Measurements from ENCODE around the gene CTCF.

Gene CTCF

DNA sequence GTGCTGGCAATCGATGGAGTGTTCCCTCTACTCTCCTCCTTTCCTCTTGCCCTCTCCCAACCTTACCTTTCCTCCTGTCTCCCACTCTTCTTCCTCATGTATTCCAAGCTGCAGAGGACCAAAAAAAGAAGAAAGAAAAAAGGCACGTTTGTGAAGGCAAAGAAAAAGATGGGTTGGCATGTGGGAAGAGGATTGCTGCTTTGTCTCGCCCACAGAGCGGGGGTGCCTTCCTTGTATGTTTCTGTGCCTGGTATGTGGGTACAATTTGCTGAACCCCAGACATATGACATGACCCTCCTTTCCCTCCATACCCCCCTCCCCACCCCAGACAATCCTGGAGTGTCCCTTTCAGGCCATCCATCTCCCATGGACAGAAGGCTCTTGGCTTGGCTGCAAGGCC lies 13.1 kb upstream of the CTCF start:
- DNase-seq, result no peak

DNA sequence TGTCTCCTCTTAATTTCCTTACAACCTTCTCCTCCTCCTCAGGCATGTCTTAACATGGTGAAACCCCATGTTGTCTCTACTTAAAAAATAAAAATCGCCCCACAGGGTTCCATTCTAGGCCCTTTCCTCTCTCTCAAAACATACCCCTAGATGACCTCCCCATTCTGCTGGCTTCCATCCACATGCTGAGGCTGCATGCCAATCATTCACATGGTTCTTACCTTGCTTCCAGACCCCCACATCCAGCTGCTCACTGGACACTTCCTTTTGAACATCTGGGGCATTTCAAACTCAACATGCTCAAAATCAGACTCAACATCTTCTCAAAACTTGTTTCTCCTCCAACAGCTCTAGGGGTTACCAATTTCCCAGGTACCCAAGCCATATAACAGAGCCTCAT lies 12.4 kb upstream of the CTCF start:
- no peak for DNase-seq

DNA sequence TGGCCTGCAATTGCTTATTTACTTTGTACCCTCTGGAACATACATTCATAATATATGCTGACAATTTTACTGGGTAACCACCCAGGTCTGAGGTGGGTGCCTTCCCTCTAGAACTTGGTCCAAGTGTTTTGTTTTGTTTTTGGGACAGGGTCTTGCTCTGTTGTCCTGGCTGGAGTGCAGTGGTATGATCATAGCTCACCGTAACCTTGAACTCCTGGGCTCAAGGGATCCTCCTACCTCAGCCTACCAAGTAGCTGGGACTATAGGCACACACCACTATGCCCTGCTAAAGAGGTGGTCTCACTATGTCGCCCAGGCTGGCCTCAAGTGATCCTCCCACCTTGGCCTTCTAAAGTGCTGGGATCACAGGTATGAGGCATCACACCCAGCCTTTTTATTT lies 11.2 kb upstream of the CTCF start:
- DNase-seq, result no peak

DNA sequence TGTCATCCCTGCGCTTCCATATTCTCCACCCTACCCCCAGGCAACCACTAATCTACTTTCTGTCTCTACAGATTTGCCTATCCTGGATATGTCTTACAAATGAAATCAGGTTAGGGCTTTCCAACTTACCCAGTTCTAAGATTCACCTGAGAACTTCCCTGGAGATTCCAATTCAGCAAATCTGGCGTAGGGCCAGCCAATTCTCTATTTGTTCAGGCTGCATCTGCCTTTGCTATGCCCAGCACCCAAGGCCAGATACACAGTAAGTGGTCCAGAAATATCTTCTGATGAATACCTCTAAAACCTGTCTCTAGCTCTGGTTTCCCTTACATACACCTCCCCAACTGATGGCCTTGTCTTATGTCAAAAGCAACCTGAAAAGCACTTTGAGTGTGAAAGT lies 10.4 kb upstream of the CTCF start:
- DNase-seq, result no peak

DNA sequence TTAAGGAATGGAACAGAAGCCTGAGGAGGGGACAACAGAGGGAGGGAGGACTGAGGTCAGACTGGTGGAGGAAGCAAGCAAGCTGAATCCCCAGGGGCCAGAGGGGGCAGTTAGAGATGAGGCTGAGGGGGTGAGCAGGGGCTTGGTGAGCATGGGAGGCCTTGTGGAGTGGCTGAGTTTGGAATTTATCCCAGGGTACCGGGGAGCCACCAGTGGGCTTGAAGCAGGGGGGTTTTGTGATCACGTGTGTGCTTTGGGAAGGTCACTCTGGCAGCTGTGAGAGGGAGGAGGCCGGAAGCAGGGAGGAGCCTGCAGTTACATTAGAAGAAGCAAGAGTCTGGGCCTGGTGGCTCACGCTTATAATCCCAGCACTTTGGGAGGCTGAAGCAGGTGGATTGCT lies 9.8 kb upstream of the CTCF start:
- DNase-seq, result no peak

DNA sequence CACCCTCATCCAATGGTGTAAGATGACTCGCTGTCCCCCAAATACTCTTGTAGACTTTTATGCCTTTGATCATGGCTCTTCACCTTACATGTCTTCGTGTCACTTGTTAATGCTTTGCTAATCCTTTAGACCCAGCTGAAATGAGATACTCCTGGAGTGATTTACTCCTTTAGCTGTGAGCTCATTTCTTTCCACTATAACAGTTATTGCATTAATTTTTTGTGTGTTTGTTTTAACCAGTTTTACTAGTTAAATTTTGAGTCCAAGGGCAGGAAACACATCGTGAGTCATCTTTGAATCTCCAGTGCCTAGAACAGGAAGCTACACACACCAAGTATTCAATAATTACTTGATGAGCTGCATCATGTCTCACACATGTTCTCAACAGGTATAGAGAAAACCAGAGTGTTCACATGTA lies 6.5 kb upstream of the CTCF start:
- no peak for DNase-seq

DNA sequence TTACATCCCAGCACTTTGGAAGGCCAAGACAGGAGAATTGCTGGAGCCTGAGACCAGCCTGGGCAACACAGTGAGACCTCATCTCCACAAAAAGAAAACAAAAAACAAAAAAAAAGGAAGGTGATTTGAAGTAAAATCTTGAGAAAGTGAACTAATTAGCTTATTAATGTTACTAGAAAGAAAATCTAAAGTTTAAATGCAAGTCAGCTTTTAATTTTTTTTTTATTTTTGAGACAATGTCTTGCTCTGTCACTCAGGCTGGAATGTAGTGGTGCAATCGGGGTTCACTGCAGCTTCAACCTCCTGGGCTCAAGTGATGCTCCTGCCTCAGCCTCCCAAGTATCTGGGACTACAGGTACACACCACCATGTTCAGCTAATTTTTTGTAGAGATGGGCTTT lies 3.5 kb upstream of the CTCF start:
- DNase-seq, result no peak

DNA sequence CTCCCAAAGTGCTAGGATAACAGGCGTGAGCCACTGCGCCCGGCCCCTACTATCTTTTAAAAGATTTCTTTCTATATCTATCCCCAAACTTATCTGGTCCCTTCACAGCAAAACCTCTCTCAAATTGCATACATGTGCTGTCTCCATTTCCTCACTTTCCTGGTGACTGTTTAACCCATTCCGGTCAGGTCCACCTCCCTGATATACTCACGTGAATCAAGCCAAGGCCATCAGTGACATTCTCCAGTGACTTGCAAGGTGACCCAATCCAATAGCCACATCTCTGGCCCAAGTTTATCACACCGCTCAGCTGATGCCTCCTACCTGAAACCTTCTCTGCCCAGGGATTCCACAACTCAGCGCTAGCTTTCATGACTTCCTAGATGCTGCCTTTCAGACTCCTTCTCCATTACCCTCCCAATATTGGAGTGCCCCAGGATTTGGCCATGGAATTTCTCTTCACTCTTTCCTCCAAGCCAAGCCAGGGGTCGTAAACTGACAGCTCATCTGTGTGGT lies 1.4 kb upstream of the CTCF start:
- DNase-seq, result no peak

DNA sequence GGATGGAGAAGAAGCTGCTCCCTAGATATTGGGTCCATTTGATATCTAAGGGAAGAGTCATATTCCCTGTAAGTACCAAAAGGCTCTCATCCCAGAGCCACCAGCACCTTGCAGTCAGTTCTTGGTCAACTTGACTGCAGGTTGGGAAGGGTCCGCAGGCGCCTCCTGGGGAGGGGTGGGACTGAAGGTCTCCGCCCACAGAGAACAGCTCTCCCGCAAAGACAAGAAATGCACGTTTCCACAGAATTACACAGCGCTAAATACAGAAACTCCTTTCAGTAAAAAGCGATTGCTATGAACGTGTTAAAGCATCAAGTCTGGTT lies 864 bp upstream of the CTCF start:
- DNase-seq, result no peak

DNA sequence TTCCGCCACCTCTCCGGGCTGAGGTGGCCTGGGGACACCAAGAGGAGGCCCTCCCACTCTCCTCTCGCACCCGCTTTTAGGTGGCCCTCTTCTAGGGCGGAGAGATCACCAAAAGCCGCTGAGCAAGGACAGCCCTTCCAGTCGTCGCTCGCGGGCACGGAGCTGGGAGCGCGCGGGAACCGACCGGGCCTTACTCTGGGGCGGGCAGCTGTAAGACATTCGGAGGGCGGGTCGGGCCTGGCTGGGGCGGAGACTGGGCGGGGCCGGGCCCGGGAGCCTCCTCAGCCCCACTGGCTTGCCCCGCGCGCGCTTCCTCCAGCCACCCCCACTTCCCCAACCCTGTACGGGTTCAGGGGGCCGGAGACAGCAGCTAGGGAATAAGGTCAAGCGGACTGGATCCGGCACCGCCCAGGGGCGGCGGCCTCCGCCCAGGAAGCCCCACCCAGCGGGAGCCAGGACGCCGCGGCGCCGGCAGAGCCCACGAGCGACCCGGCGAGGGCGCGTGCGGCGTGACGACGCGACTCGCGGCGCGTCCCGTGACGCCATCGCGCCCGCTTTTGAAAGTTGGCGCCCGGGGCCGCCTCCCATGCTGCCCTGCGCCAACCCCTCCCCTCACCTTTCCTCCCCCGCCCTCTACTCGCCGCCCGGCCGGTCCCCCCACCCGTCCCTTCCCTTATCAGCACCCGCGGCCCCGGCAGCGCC lies 351 bp upstream of the CTCF start:
- peak; percentile 96 for DNase-seq

DNA sequence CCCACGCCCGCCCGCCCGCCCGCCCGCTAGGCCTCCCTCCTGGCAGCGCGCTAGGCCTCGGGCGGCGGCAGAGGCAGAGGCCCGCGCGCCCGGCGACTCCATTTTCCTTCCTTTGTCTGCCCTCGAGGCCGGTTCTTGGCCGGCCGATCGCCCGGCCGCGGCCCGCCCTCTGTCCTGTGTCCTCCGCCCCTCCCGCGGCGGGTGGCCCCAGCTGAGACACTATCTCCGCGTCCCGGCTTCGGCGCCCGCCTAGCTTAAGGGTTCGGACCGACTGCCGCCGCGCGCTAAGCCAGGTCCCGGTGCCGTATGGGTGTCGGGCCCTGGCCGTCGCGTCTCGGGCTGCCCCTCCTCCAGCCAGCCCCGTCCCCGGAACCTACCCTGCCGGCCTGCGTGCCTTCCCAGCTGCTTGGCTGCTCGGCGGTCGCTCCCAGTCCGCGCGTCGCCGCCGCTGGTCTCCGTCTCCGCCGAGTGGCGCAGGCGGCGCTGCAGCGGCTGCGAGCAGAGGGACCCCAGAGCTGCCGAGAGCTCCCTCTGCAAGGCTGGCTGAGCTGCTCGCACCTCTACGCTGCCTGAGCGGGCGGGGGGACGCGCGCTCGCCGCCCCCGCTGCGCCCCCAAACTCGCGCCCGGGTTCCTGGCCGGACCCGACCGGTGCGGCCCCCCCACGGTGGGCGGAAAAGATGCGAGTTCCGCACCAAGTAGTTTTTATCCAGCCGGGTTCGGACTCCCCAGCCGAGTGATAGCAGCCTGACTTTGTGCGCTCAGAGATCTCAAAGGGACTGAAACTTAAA lies 787 bp downstream of the CTCF start:
- peak; percentile 36 for DNase-seq

DNA sequence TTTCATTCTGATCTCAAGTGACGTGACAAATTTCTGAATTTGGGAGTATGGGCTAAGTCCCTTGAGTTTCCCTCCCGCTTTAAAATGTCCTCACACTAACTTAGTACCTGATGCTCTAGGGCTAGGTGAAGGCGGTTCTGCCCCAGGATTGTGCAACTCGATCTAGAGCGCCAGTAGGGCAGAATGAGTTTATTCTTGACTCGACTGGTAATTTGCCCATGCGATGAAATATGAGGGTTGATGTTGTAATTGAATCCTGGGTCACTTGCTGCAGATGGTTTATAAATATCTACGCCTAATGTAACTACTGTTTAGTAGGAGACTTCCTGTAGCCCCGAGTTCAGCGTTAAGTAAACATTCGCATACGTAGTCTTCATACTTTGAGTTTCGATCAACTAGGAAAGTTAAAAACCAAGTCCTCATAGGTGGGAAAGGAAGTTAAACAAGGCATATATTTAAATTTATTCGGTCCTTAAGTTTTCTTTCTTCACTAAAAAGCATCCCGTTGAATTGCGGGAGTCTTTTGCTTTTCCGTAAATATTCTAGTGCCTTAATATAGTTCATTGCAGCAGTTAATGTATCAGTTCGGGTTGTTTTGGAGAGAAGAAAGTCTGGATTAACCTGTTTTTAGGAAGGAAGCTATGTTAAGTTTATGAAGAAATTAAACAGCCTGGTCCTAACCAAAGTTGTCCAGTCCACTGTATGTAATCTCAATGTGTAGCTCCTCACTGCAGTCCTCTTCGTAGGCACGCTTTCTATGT lies 1.6 kb downstream of the CTCF start:
- DNase-seq, result peak; percentile 51

DNA sequence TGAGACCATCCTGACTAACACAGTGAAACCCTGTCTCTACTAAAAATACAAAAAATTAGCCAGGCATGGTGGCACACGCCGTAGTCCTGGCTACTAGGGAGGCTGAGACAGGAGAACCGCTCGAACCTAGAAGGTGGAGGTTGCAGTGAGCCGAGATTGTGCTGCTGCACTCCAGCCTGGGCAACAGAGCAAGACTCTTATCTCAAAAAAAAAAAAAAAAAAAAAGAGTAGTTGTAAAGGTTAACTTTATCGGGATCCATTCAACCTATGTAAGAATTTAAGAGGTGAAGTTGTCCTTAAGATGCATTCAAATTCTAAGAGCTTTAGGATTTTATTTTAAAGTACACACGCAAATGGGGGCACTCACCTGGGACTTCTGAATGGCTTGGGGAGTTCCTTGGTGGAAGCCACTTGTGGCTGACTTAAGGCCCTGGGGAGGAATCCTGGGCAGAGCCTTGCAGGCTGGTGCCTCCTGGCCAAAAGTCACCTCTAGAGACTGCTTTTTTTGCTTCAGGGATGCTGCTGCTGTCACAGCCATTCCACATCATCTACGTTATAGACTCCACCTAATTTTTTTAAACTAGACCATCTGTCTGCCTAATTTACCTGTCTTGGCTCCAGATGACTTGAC lies 3.3 kb downstream of the CTCF start:
- DNase-seq, result no peak

DNA sequence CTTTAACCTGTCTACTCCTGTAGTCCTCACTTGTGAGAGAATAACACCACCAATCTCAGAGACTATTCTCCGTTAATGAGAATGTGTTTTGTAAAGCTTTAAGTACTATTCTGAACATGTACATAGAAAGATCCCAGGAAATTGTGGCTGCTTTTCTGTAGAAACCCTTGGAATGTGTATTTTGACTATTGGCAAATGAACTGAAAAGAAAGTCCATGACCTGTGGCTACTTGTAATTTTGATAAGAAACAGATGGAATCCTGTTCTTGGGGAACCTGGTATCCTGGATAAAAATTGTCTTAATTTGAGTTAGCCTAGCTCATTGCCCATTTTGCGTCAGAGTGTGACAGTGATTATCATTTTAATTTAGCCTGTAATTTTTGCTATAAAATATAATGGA lies 9.1 kb downstream of the CTCF start:
- peak; percentile 22 for DNase-seq

DNA sequence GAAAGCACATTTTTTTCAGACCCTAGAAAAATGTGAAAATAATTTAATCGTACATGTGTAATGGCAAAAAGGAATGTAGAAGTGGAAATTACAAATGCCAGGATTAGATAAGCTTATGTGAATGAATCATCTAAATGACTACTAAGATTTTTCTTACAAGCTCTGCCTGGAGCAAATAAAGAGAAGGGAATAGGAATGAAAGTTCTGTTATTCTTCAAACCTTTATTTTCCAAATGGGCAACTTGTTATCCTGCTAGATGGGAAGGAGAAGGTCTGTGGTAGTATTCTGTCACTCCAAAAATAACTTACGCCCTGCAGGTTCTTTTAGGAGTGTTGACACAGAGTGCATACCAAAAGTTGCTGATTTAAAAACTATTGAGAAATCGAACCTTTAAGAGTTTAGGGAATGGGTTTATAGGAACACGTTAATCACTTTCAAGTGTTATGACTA lies 9.7 kb downstream of the CTCF start:
- peak; percentile 72 for DNase-seq

DNA sequence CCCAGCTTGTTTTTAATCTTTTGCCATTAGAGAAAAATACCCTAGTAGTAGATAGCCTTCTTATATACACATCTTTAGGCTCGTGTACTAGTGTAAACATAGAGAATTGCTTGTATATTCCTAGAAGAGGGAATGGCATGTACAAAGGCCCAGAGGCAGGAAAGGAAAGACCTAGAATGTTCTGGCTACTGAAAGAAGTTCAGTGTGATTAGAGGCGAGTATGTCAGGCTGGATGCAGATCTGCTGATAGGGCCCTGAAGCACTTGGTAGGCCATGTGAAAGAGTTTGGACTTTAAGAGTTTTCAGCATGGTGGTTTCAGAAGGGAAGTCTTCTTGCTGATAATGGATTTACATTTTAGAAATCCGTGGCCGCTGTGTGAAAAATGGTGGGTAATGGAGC lies 17.4 kb downstream of the CTCF start:
- no peak for DNase-seq

DNA sequence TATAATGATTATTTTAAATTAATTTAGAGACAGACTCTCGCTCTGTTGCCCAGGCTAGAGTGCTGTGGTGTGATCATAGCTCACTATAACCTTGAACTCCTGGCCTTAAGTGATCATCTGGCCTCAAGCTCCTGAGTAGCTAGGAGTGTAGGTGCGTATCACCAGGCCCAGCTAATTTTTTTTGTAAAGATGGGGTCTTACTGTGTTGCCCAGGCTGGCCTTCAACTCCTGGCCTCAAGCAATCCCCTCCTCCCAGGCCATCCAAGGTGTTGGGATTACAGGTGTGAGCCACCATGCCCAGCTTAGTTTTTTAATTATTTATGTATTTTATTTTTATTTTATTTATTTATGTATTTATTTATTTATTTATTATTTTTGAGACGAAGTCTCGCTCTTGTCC lies 17.9 kb downstream of the CTCF start:
- DNase-seq, result no peak

DNA sequence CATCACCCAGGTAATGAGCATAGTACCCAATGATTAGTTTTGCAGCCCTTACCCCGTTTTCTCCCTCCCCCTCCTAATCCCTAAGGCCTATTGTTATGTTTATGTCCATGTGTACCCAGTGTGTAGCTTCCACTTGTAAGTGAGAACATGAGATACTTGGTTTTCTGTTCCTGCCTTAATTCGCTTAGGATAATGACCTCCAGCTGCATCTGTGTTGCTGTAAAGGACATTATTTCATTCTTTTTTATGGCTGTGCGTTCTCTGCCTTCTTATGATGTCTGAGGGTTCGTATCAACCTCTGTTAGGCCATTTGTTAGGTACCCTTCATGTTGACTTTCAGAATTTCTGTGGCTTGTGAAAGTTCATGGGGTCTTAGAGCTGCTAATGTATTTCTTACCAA lies 31.0 kb downstream of the CTCF start:
- DNase-seq, result no peak

DNA sequence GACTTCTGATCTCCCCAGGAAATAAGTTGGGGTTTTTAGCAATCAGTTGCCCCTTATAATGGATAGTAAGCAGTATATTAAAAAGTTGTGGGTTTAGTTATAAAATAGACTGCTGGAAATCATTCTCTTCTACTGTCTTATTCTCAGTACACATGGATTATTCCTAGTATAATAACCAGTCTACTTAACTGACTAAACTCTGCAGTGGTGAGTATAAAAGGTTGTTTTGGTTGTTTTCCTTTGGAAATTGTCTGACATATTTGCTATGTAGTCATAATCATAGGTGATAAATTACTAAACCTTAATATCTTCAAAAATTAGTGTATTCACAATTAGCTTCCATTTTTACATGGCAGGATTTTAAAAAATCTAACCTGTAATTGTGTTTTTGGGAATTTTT lies 31.4 kb downstream of the CTCF start:
- DNase-seq, result no peak

DNA sequence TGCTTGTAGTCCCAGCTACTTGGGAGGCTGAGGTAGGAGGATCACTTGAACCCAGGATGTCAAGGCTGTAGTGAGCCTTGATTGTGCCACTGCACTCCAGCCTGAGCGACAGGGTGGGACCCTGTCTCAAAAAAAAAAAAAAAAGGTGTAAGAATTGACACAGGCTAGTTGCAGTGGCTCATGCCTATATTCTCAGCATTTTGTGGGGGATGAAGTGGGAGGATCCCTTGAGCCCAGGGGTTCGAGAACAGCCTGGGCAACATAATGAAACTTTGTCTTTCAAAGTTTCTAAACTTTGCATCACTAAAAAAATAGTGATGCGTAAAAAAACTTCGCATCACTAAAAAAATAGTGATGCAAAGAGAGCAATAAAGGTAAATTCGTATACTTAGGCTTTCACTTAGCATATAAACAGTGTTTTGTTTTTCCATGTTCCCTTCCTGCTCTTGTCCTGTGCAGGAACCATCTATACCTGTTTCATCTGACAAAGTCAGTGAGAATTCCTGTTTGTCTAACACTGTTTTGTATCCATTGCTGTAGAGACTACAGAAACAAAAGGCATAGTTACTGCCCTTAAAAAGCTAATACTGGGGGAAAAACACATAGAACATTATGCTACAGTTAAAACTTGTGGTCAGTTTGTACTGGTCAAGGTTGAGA lies 32.1 kb downstream of the CTCF start:
- DNase-seq, result no peak

DNA sequence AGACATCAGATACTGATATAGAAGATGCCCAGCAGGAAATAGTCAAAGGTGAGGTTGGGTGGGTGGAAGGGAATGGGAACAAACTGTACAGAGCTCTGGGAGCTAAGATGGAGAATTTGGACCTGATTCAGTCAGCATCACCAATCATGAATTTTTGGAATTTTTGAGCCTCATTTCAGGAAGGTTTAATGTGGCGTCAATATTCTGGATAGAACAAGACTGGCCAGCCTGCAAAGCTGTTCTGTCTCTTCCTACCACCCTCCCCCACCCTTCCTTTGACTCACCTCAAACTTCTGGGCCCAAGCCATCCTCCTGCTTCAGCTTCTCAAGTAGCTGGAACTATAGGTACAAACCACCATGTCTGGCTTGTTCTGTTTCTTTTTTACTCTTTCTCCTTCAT lies 32.6 kb downstream of the CTCF start:
- DNase-seq, result peak; percentile 60

DNA sequence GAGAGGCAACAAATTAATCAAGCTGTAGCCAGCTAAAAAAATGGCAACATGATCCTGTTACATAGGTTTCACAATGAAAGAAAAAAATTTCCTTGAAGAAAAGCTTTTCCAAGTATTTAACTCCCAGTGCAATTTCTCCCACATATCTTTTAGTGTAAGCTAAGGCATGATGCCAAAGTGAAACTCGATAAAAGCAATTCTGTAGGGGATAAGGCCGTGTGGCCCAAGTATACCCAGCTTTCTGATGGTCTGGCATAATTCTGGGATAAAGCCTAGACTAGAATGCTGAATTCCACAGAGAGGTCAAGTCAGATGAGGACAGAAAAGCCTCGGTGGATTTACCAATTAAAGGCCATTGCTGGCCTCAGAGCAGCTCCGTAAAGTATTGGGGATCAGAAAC lies 36.2 kb downstream of the CTCF start:
- DNase-seq, result no peak

DNA sequence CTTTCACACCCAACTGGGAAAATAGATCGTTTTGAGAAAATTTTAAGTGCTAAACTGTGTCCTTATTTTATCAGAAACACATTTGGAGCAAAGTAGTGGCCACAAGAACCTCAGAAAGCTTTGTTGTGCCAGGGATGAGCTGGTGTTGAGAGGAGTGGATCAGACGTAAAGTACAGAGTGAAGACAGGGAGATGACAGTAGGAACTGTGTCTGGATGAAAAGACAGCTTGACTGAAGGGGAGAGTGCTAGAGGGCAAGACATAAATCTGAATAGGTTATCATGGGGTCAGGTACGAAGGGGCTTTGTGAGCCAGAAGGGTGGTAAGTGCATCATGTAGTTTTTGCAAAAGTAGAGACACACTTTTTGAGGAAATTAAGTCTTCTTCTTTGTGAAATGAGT lies 43.3 kb downstream of the CTCF start:
- no peak for DNase-seq
